ENCODE results near the gene TM9SF1.

DNA sequence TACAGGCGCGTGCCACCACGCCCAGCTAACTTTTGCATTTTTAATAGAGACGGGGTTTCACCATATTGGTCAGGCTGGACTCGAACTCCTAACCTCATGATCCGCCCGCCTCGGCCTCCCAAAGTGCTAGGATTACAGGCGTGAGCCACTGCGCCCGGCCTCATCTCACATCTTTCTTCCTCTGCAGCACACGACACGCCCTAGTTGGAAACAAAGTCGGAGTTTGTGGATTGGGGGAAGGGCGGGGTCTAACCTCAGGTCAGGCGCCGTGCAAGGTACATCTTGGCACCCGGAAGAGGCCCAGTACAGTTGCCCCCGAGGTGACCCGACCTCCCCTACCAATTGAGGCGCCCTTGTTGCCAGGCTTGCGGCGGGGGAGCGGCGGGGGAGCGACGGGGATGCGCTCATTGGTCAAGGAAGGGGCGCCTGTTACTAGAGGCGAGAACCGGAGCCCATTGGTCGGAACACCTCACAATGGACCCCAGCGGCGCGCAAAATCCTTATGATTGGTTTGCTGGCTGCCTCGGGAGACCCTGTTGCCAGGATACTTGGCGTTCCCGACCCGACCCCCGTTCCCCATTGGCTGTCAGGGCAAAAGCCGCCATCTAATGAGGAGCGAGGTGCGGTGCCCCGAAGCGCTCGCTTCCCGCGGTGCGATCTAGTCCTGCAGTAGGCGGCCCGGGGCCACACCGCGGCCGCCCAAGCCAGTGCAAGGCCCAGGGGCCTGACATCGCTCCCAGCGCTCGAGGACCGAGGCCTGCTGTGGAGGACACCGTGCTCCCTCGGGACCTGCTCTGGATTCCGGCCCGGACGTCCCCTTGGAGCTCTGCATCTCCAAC lies 23.6 kb downstream of the TM9SF1 start, which contains the start of gene REC8:
- TF ChIP-seq, protein P1, sequence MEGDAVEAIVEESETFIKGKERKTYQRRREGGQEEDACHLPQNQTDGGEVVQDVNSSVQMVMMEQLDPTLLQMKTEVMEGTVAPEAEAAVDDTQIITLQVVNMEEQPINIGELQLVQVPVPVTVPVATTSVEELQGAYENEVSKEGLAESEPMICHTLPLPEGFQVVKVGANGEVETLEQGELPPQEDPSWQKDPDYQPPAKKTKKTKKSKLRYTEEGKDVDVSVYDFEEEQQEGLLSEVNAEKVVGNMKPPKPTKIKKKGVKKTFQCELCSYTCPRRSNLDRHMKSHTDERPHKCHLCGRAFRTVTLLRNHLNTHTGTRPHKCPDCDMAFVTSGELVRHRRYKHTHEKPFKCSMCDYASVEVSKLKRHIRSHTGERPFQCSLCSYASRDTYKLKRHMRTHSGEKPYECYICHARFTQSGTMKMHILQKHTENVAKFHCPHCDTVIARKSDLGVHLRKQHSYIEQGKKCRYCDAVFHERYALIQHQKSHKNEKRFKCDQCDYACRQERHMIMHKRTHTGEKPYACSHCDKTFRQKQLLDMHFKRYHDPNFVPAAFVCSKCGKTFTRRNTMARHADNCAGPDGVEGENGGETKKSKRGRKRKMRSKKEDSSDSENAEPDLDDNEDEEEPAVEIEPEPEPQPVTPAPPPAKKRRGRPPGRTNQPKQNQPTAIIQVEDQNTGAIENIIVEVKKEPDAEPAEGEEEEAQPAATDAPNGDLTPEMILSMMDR (IDR thresholded peaks at IDR 0.05): no peak
- TF ChIP-seq POLR2AphosphoS5 (IDR thresholded peaks at IDR 0.05) (no peak), POLR2A (IDR thresholded peaks at IDR 0.05) (no peak)

Data from breast epithelium (tissue), 3 donors.